CD8-positive, alpha-beta memory T cell (primary cell): ENCODE measurements around the gene C5orf15. TPM values are rescaled to one million over a fixed set of nuclear protein-coding genes. Genes with fewer than 3 reads are reported as not detected.
"Not testable (repeated sequence)": the region's sequence is repeated elsewhere in the genome, so short reads cannot be mapped to it uniquely, and the experiment has no call there.

ENCODE experiments used
- CTCF ChIA-PET: fragments of 350-600 bp; sonication (Branson Sonifier 250); formaldehyde crosslinking; loops from one replicate; lab custom pipeline; 2021; ENCODE audit warnings: antibody characterized with exemption; lab: Charles Lee
- POLR2A ChIA-PET: fragments of 350-600 bp; sonication (Branson Sonifier 250); formaldehyde crosslinking; loops from one replicate; lab custom pipeline; 2021; ENCODE audit warnings: antibody characterized with exemption; lab: Charles Lee
- DNase-seq, 5 donors: peaks; one replicate each; pipeline versions ENCODE4 v3.0.0 to v3.0.0-alpha.2; 2020 to 2022; ENCODE audit warnings: mixed read lengths in 1 of 5
- H3K27ac ChIP-seq: one replicate; pipeline ENCODE4 v1.7.0; 2013; ENCODE audit warnings: low read depth, mild to moderate bottlenecking, low read length, moderate library complexity
- H3K27me3 ChIP-seq: 2 replicates; pipeline ENCODE4 v1.7.0; 2013; ENCODE audit warnings: low read length, mild to moderate bottlenecking; ENCODE audit not compliant: insufficient read depth, poor library complexity, severe bottlenecking
- H3K36me3 ChIP-seq: 2 replicates; pipeline ENCODE4 v1.7.0; 2013; ENCODE audit warnings: mild to moderate bottlenecking, low read length, moderate library complexity; ENCODE audit not compliant: insufficient read depth
- H3K4me1 ChIP-seq: 2 replicates; pipeline ENCODE4 v1.7.0; 2013; ENCODE audit warnings: mild to moderate bottlenecking, low read length, moderate library complexity; ENCODE audit not compliant: insufficient read depth
- H3K4me3 ChIP-seq: 2 replicates; pipeline ENCODE4 v1.7.0; 2013; ENCODE audit warnings: mild to moderate bottlenecking, low read length
- H3K9me3 ChIP-seq: 2 replicates; pipeline ENCODE4 v1.7.0; 2013; ENCODE audit warnings: mild to moderate bottlenecking, low read length
- H3K27ac Mint-ChIP-seq, 8 donors: one replicate each; pipeline ENCODE4 v1.8.0; 2020 to 2021; ENCODE audit warnings: mixed read lengths in 8 of 8, mild to moderate bottlenecking in 6 of 8, inconsistent platforms in 3 of 8, moderate library complexity in 3 of 8
- H3K27me3 Mint-ChIP-seq, 2 donors: one replicate each; pipeline ENCODE4 v1.8.0; 2020 to 2021; ENCODE audit warnings: mixed read lengths in 2 of 2, mild to moderate bottlenecking in 1 of 2, moderate library complexity in 1 of 2
- H3K36me3 Mint-ChIP-seq, 3 donors: one replicate each; pipeline ENCODE4 v1.8.0; 2020 to 2021; ENCODE audit warnings: mixed read lengths in 3 of 3, inconsistent platforms in 1 of 3, mild to moderate bottlenecking in 1 of 3
- H3K4me1 Mint-ChIP-seq, 3 donors: one replicate each; pipeline ENCODE4 v1.8.0; 2020 to 2021; ENCODE audit warnings: mixed read lengths in 3 of 3, inconsistent platforms in 1 of 3, mild to moderate bottlenecking in 1 of 3
- H3K4me3 Mint-ChIP-seq, 7 donors: one replicate each; pipeline ENCODE4 v1.8.0; 2020 to 2021; ENCODE audit warnings: mixed read lengths in 7 of 7, mild to moderate bottlenecking in 6 of 7, moderate library complexity in 4 of 7, inconsistent platforms in 2 of 7
- H3K9me3 Mint-ChIP-seq, 5 donors: one replicate each; pipeline ENCODE4 v1.8.0; 2020 to 2022; ENCODE audit warnings: mixed read lengths in 5 of 5, mild to moderate bottlenecking in 3 of 5, moderate library complexity in 2 of 5, inconsistent platforms in 1 of 5
- polyA plus RNA-seq: library from polyadenylated mRNA; unstranded; fragments of 300-500 nt; fragmentation: Illumina TruSeq; gene quantifications from one replicate; pipeline ENCODE4 v1.2.3, GENCODE V29; 2021
- total RNA-seq, 2 experiments: library from RNA; stranded (reverse); gene quantifications; one replicate each; pipeline ENCODE4 v1.2.3, GENCODE V29; 2021

The C5orf15 gene
- total and polyA plus RNA-seq, 3 experiments from 2014 or later = 21.7 to 25.4 (median 21.8) TPM

DNA sequence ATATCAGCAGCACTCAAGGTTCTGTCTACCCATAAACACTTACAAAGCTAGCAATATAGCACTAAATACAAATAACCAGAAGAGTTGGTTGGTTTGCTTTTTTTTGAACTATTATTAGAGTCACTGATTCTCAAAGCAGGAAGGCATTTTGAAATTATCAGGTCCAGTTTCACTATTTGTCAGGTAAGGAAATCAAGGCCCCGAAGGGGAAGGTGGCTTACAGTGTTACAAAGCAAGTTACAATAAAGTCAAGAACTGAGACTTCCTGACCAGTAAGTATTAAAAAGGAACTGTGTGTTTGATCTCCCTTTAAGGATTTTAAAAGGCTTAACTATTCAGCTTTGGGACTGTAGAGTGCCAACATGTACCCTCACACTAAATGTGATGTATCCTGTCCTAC, 10.8 kb downstream of the C5orf15 start:
- Histone ChIP-seq H3K9me3 (no peaks in the 10 kb centered on the region), H3K27me3 (no peaks in the 10 kb centered on the region), H3K36me3 (peaks cover 8% of the 10 kb centered on the region), H3K4me3 (no peak overlapping the region), H3K4me1 (peaks cover 3% of the 10 kb centered on the region), H3K27ac (no peak overlapping the region)
- Mint-ChIP-seq H3K27ac (peak overlapping the region in 6 of 8 donors; percentile 22 to 73 (median 66)), H3K27me3 (no peaks in the 10 kb centered on the region), H3K4me3 (no peak overlapping the region), H3K9me3 (no peaks in the 10 kb centered on the region), H3K4me1 (peaks cover 18 to 32% (median 29%) of the 10 kb centered on the region in 3 donors), H3K36me3 (peaks cover 0 to 56% (median 10%) of the 10 kb centered on the region in 3 donors)
- CTCF ChIA-PET = no interaction called here
- no peak for DNase-seq
- POLR2A ChIA-PET = no interaction called here

- H3K4me1 Mint-ChIP-seq = peaks cover 14 to 27% (median 24%) of the 10 kb centered on the region in 3 donors
- H3K27me3 Mint-ChIP-seq = no peaks in the 10 kb centered on the region
- no peaks in the 10 kb centered on the region for H3K9me3 Mint-ChIP-seq
- Histone ChIP-seq H3K9me3 (no peaks in the 10 kb centered on the region), H3K27me3 (no peaks in the 10 kb centered on the region), H3K36me3 (peaks cover 8% of the 10 kb centered on the region), H3K4me1 (no peaks in the 10 kb centered on the region), H3K4me3 (no peak overlapping the region), H3K27ac (no peak overlapping the region)
- H3K36me3 Mint-ChIP-seq = peaks cover 0 to 56% (median 11%) of the 10 kb centered on the region in 3 donors
- no peak for DNase-seq
- no peak overlapping the region for H3K4me3 Mint-ChIP-seq
- CTCF ChIA-PET = no interaction called here
- peak overlapping the region in 3 of 8 donors; percentile 5 to 73 (median 53) for H3K27ac Mint-ChIP-seq
- POLR2A ChIA-PET = no interaction called here
These were observed 11.3 kb downstream of the C5orf15 start for GRCh38 chr5:133957080-133957479.

- H3K4me3 ChIP-seq, H3K36me3 ChIP-seq, H3K4me3 Mint-ChIP-seq, POLR2A ChIA-PET, H3K27me3 ChIP-seq, DNase-seq, H3K9me3 ChIP-seq, H3K4me1 ChIP-seq, H3K9me3 Mint-ChIP-seq, CTCF ChIA-PET, H3K27me3 Mint-ChIP-seq, H3K27ac ChIP-seq: not testable (repeated sequence)
- Mint-ChIP-seq H3K4me1 (peaks cover 14 to 27% (median 24%) of the 10 kb centered on the region in 3 donors), H3K27ac (peak overlapping the region in 1 of 8 donors; percentile 46), H3K36me3 (peaks cover 0 to 56% (median 11%) of the 10 kb centered on the region in 3 donors)
These were observed 12.2 kb downstream of the C5orf15 start for GRCh38 chr5:133956196-133956595.

- Histone ChIP-seq H3K36me3 (peaks cover 8% of the 10 kb centered on the region), H3K4me3 (no peak overlapping the region), H3K9me3 (no peaks in the 10 kb centered on the region), H3K27me3 (no peaks in the 10 kb centered on the region), H3K27ac (no peak overlapping the region), H3K4me1 (no peaks in the 10 kb centered on the region)
- Mint-ChIP-seq H3K36me3 (peaks cover 0 to 41% (median 11%) of the 10 kb centered on the region in 3 donors), H3K4me3 (no peak overlapping the region), H3K9me3 (no peaks in the 10 kb centered on the region), H3K27ac (peak overlapping the region in 1 of 8 donors; percentile 72), H3K4me1 (peaks cover 3 to 9% (median 8%) of the 10 kb centered on the region in 3 donors), H3K27me3 (no peaks in the 10 kb centered on the region)
- POLR2A ChIA-PET = no interaction called here
- CTCF ChIA-PET = interaction anchor here (1.1 kb wide), 1 partner anchor 9 kb away, joined by 4 read pairs; no protein-coding TSS in a partner anchor
- DNase-seq = no peak
These were observed 14.8 kb downstream of the C5orf15 start for GRCh38 chr5:133953568-133954145.

- Histone ChIP-seq H3K4me1 (no peaks in the 10 kb centered on the region), H3K27me3 (no peaks in the 10 kb centered on the region), H3K9me3 (no peaks in the 10 kb centered on the region), H3K27ac (no peak overlapping the region), H3K36me3 (peaks cover 8% of the 10 kb centered on the region), H3K4me3 (no peak overlapping the region)
- Mint-ChIP-seq H3K4me1 (peaks cover 3 to 8% (median 8%) of the 10 kb centered on the region in 3 donors), H3K4me3 (no peak overlapping the region), H3K9me3 (no peaks in the 10 kb centered on the region), H3K36me3 (peaks cover 0 to 39% (median 11%) of the 10 kb centered on the region in 3 donors), H3K27me3 (no peaks in the 10 kb centered on the region), H3K27ac (peak overlapping the region in 1 of 8 donors; percentile 19)
- ChIA-PET CTCF (interaction anchor here (1.1 kb wide), 1 partner anchor 10 kb away, joined by 4 read pairs; no protein-coding TSS in a partner anchor), POLR2A (no interaction called here)
- DNase-seq = no peak
These were observed 15.5 kb downstream of the C5orf15 start for GRCh38 chr5:133952729-133953567.

DNA sequence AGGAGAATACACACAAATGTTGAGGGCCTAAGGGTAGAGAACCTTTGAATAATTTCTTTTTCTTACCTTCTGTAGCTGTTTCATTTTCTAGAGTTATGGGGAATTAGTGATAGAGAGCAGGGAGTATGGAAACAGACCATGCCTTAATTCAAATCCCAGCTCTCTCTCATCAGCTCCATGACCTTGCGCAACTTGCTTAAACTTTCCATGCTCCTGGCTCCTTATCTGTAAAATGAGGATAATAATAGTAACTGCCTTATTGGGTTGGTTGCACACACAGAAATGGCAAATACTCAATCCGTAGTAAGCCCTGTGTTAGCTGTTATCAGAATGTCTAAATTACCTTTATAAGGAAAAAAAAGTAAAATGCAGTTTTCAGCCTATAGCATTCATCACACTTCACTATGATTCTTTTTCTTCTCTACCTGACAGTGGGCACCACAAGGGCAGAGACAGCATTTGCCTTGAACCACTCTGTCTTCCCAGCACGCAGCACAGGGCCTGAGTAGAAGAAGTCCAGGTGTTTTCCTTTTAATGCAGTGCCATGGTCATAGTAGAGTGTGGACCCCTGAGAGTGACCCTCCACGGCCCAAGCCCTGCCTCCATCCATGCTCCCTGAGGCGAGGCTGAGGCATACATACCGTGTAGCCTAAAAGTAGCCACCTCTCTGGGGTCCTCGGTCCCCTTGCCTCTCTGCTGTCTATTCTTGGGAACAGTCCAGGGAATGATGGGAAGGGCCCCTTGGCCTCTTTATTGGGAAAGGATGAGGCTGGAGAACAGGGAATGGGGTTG, 17.4 kb downstream of the C5orf15 start:
- peaks cover 0 to 3% of the 10 kb centered on the region in 2 donors for H3K27me3 Mint-ChIP-seq
- Histone ChIP-seq H3K4me1 (no peaks in the 10 kb centered on the region), H3K9me3 (no peaks in the 10 kb centered on the region), H3K36me3 (no peaks in the 10 kb centered on the region), H3K27ac (no peak overlapping the region), H3K4me3 (no peak overlapping the region), H3K27me3 (no peaks in the 10 kb centered on the region)
- CTCF ChIA-PET = no interaction called here
- no peak for DNase-seq
- peaks cover 0 to 21% (median 7%) of the 10 kb centered on the region in 3 donors for H3K36me3 Mint-ChIP-seq
- H3K4me1 Mint-ChIP-seq = no peaks in the 10 kb centered on the region
- H3K4me3 Mint-ChIP-seq = no peak overlapping the region
- no peak overlapping the region for H3K27ac Mint-ChIP-seq
- POLR2A ChIA-PET = no interaction called here
- no peaks in the 10 kb centered on the region for H3K9me3 Mint-ChIP-seq

DNA sequence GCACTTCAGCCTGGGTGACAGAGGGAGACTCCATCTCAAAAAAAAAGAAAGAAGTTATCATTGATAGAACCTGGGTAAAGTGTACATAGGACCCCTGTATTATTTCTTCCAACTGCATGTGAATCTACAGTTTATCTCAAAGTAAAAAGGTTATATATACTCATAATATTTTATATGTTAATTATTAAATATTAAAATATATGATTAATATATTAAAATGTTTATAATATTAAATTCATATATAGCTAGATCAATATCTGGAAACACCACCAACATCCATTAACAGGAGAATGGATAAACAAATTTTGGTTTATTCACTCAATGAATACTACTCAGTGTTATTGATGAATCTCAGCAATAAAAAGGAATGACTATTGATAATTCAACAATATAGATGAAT, 19.7 kb downstream of the C5orf15 start:
- ChIA-PET CTCF (no interaction called here), POLR2A (no interaction called here)
- no peaks in the 10 kb centered on the region for H3K9me3 ChIP-seq
- no peak overlapping the region for H3K27ac Mint-ChIP-seq
- H3K4me3 Mint-ChIP-seq = no peak overlapping the region
- H3K27ac ChIP-seq = no peak overlapping the region
- H3K36me3 ChIP-seq = no peaks in the 10 kb centered on the region
- no peak overlapping the region for H3K4me3 ChIP-seq
- H3K9me3 Mint-ChIP-seq = no peaks in the 10 kb centered on the region
- peaks cover 3 to 8% of the 10 kb centered on the region in 2 donors for H3K27me3 Mint-ChIP-seq
- DNase-seq = no peak
- no peaks in the 10 kb centered on the region for H3K27me3 ChIP-seq
- no peaks in the 10 kb centered on the region for H3K4me1 Mint-ChIP-seq
- H3K36me3 Mint-ChIP-seq = peaks cover 0 to 4% (median 4%) of the 10 kb centered on the region in 3 donors
- no peaks in the 10 kb centered on the region for H3K4me1 ChIP-seq
